Stimulated activated naive B cell treated with anti-CD40 and anti-IgM and Interleukin-4, amounts not matched to agents 10 μg/mL and 1 μg/mL and 100 μg/mL, for 72 hours (primary cell): ENCODE data around the gene ARL13B.
A peak's percentile ranks its signal among the peaks of the same experiment; 100 is the strongest.

Experiments
- ATAC-seq, 2 donors: fragments of 150-1000 bp; cut with Tn5 transposase; replicated peaks; 2 replicates each; pipeline ENCODE4 v1.10.0; 2021; ENCODE audit warnings: moderate library complexity in 1 of 2
- DNase-seq: peaks from one replicate; pipeline ENCODE4 v3.0.0; 2021
- H3K27ac Mint-ChIP-seq: one replicate; pipeline ENCODE4 v1.8.0; 2022; ENCODE audit warnings: mild to moderate bottlenecking, mixed read lengths
- H3K27me3 Mint-ChIP-seq, 2 donors: one replicate each; pipeline ENCODE4 v1.8.0; 2022; ENCODE audit warnings: mixed read lengths in 2 of 2
- H3K36me3 Mint-ChIP-seq, 2 donors: one replicate each; pipeline ENCODE4 v1.8.0; 2022; ENCODE audit warnings: mixed read lengths in 2 of 2, mild to moderate bottlenecking in 1 of 2
- H3K4me1 Mint-ChIP-seq, 2 donors: one replicate each; pipeline ENCODE4 v1.8.0; 2022; ENCODE audit warnings: mixed read lengths in 2 of 2, mild to moderate bottlenecking in 1 of 2
- H3K4me3 Mint-ChIP-seq, 2 donors: one replicate each; pipeline ENCODE4 v1.8.0; 2022; ENCODE audit warnings: mild to moderate bottlenecking in 2 of 2, mixed read lengths in 2 of 2, moderate library complexity in 1 of 2
- H3K9me3 Mint-ChIP-seq, 2 donors: one replicate each; pipeline ENCODE4 v1.8.0; 2022; ENCODE audit warnings: mixed read lengths in 2 of 2, mild to moderate bottlenecking in 1 of 2

The ARL13B gene

GRCh38 chr3:93981649-93982048, 1.7 kb downstream of the ARL13B start:
- Mint-ChIP-seq H3K36me3 (no peaks in the 10 kb centered on the region), H3K9me3 (no peaks in the 10 kb centered on the region), H3K4me3 (no peak overlapping the region), H3K27ac (no peak overlapping the region), H3K27me3 (no peaks in the 10 kb centered on the region), H3K4me1 (peaks cover 7 to 11% of the 10 kb centered on the region in 2 donors)
- DNase-seq (no peak), ATAC-seq (no peak)

GRCh38 chr3:93983408-93983807, 3.5 kb downstream of the ARL13B start:
- ATAC-seq (no peak), DNase-seq (no peak)
- Mint-ChIP-seq H3K27ac (no peak overlapping the region), H3K4me3 (no peak overlapping the region), H3K36me3 (no peaks in the 10 kb centered on the region), H3K4me1 (peaks cover 7 to 11% of the 10 kb centered on the region in 2 donors), H3K9me3 (no peaks in the 10 kb centered on the region), H3K27me3 (no peaks in the 10 kb centered on the region)

GRCh38 chr3:93984618-93985017, 4.7 kb downstream of the ARL13B start:
- H3K36me3 Mint-ChIP-seq = no peaks in the 10 kb centered on the region
- ATAC-seq (no peak), DNase-seq (no peak)
- no peak overlapping the region for H3K27ac Mint-ChIP-seq
- H3K27me3 Mint-ChIP-seq = no peaks in the 10 kb centered on the region
- H3K9me3 Mint-ChIP-seq = no peaks in the 10 kb centered on the region
- H3K4me1 Mint-ChIP-seq = peaks cover 4 to 7% of the 10 kb centered on the region in 2 donors
- no peak overlapping the region for H3K4me3 Mint-ChIP-seq

- DNase-seq = no peak
- Mint-ChIP-seq H3K9me3 (no peaks in the 10 kb centered on the region), H3K27me3 (no peaks in the 10 kb centered on the region), H3K27ac (no peak overlapping the region), H3K4me3 (no peak overlapping the region), H3K4me1 (peaks cover 0 to 3% of the 10 kb centered on the region in 2 donors), H3K36me3 (no peaks in the 10 kb centered on the region)
- no peak for ATAC-seq
Measured at GRCh38 chr3:93988283-93988682, 8.3 kb downstream of the ARL13B start.

- Mint-ChIP-seq H3K9me3 (no peaks in the 10 kb centered on the region), H3K4me3 (no peak overlapping the region), H3K36me3 (no peaks in the 10 kb centered on the region), H3K27ac (no peak overlapping the region), H3K4me1 (peaks cover 0 to 3% of the 10 kb centered on the region in 2 donors), H3K27me3 (no peaks in the 10 kb centered on the region)
- no peak for ATAC-seq
- DNase-seq = no peak
Measured at GRCh38 chr3:93988764-93989163, 8.8 kb downstream of the ARL13B start.

- no peaks in the 10 kb centered on the region for H3K27me3 Mint-ChIP-seq
- no peak overlapping the region for H3K4me3 Mint-ChIP-seq
- ATAC-seq = no peak
Measured at GRCh38 chr3:93989241-93989640, 9.3 kb downstream of the ARL13B start.

GRCh38 chr3:93991631-93992030, 11.7 kb downstream of the ARL13B start:
- no peak for DNase-seq
- no peaks in the 10 kb centered on the region for H3K36me3 Mint-ChIP-seq
- ATAC-seq = no peak
- H3K9me3 Mint-ChIP-seq = no peaks in the 10 kb centered on the region
- H3K27ac Mint-ChIP-seq = no peak overlapping the region
- peaks cover 0 to 4% of the 10 kb centered on the region in 2 donors for H3K4me1 Mint-ChIP-seq
- H3K4me3 Mint-ChIP-seq = no peak overlapping the region
- H3K27me3 Mint-ChIP-seq = no peaks in the 10 kb centered on the region

More at GRCh38 chr3:93989241-93989640, 9.3 kb downstream of the ARL13B start:
- no peaks in the 10 kb centered on the region for H3K9me3 Mint-ChIP-seq
- H3K36me3 Mint-ChIP-seq = no peaks in the 10 kb centered on the region
- peaks cover 0 to 5% of the 10 kb centered on the region in 2 donors for H3K4me1 Mint-ChIP-seq
- no peak overlapping the region for H3K27ac Mint-ChIP-seq
- DNase-seq = no peak

- no peaks in the 10 kb centered on the region for H3K27me3 Mint-ChIP-seq
- peaks cover 0 to 4% of the 10 kb centered on the region in 2 donors for H3K4me1 Mint-ChIP-seq
- H3K36me3 Mint-ChIP-seq = no peaks in the 10 kb centered on the region
- no peak overlapping the region for H3K27ac Mint-ChIP-seq
- H3K4me3 Mint-ChIP-seq = no peak overlapping the region
- no peak for DNase-seq
- no peaks in the 10 kb centered on the region for H3K9me3 Mint-ChIP-seq
- no peak for ATAC-seq
Measured at GRCh38 chr3:93992207-93992606, 12.3 kb downstream of the ARL13B start.

- Mint-ChIP-seq H3K36me3 (peaks cover 0 to 7% of the 10 kb centered on the region in 2 donors), H3K4me3 (no peak overlapping the region), H3K4me1 (peaks cover 0 to 4% of the 10 kb centered on the region in 2 donors), H3K27ac (no peak overlapping the region), H3K27me3 (no peaks in the 10 kb centered on the region), H3K9me3 (no peaks in the 10 kb centered on the region)
- DNase-seq = no peak
- ATAC-seq = no peak
Measured at GRCh38 chr3:93994056-93994455, 14.1 kb downstream of the ARL13B start.

GRCh38 chr3:94001191-94001590, 21.2 kb downstream of the ARL13B start:
- Mint-ChIP-seq H3K36me3 (peaks cover 2 to 8% of the 10 kb centered on the region in 2 donors), H3K4me1 (peaks cover 1 to 12% of the 10 kb centered on the region in 2 donors), H3K27ac (no peak overlapping the region), H3K4me3 (no peak overlapping the region), H3K27me3 (no peaks in the 10 kb centered on the region), H3K9me3 (no peaks in the 10 kb centered on the region)
- no peak for DNase-seq
- ATAC-seq = no peak

GRCh38 chr3:94001827-94002495, 22.0 kb downstream of the ARL13B start:
- Mint-ChIP-seq H3K4me1 (peaks cover 1 to 12% of the 10 kb centered on the region in 2 donors), H3K36me3 (peaks cover 3 to 11% of the 10 kb centered on the region in 2 donors), H3K9me3 (no peaks in the 10 kb centered on the region), H3K27ac (no peak overlapping the region), H3K4me3 (no peak overlapping the region), H3K27me3 (no peaks in the 10 kb centered on the region)
- DNase-seq (no peak), ATAC-seq (peak in 1 of 2 donors; percentile 10)

GRCh38 chr3:94004301-94004910, 24.5 kb downstream of the ARL13B start:
- H3K36me3 Mint-ChIP-seq = peaks cover 5 to 8% of the 10 kb centered on the region in 2 donors
- DNase-seq (no peak), ATAC-seq (peak; percentile 61 to 67)
- H3K9me3 Mint-ChIP-seq = no peaks in the 10 kb centered on the region
- H3K4me1 Mint-ChIP-seq = peaks cover 1 to 12% of the 10 kb centered on the region in 2 donors
- peak overlapping the region; percentile 61 to 77 for H3K4me3 Mint-ChIP-seq
- no peak overlapping the region for H3K27ac Mint-ChIP-seq
- H3K27me3 Mint-ChIP-seq = no peaks in the 10 kb centered on the region

- H3K36me3 Mint-ChIP-seq = peaks cover 5 to 10% of the 10 kb centered on the region in 2 donors
- H3K4me3 Mint-ChIP-seq = no peak overlapping the region
- DNase-seq = no peak
- H3K4me1 Mint-ChIP-seq = peaks cover 5 to 12% of the 10 kb centered on the region in 2 donors
- H3K9me3 Mint-ChIP-seq = no peaks in the 10 kb centered on the region
- no peak for ATAC-seq
- H3K27me3 Mint-ChIP-seq = no peaks in the 10 kb centered on the region
- no peak overlapping the region for H3K27ac Mint-ChIP-seq
Measured at GRCh38 chr3:94008253-94008652, 28.3 kb downstream of the ARL13B start.

GRCh38 chr3:94009608-94010007, 29.7 kb downstream of the ARL13B start:
- peaks cover 6 to 10% of the 10 kb centered on the region in 2 donors for H3K36me3 Mint-ChIP-seq
- DNase-seq (no peak), ATAC-seq (no peak)
- H3K27ac Mint-ChIP-seq = no peak overlapping the region
- H3K4me1 Mint-ChIP-seq = peaks cover 4 to 7% of the 10 kb centered on the region in 2 donors
- no peak overlapping the region for H3K4me3 Mint-ChIP-seq
- H3K27me3 Mint-ChIP-seq = no peaks in the 10 kb centered on the region
- no peaks in the 10 kb centered on the region for H3K9me3 Mint-ChIP-seq

- H3K4me3 Mint-ChIP-seq = no peak overlapping the region
- peaks cover 5 to 9% of the 10 kb centered on the region in 2 donors for H3K4me1 Mint-ChIP-seq
- no peak overlapping the region for H3K27ac Mint-ChIP-seq
Measured at GRCh38 chr3:94011233-94011711, 31.3 kb downstream of the ARL13B start.

More at GRCh38 chr3:94011233-94011711, 31.3 kb downstream of the ARL13B start:
- DNase-seq (no peak), ATAC-seq (no peak)
- no peaks in the 10 kb centered on the region for H3K9me3 Mint-ChIP-seq
- peaks cover 9 to 10% of the 10 kb centered on the region in 2 donors for H3K36me3 Mint-ChIP-seq
- no peaks in the 10 kb centered on the region for H3K27me3 Mint-ChIP-seq
